A549 (cell line): ENCODE results near the gene GYPE.
"Not testable (repeated sequence)": the region's sequence is repeated elsewhere in the genome, so short reads cannot be mapped to it uniquely, and the experiment has no call there.

Source experiments
- BCL3 ChIP-seq: fragments of >200 bp; sonication (Bioruptor Twin); formaldehyde crosslinking; IDR thresholded peaks from 3 replicates; pipeline ENCODE4 v1.6.1; 2016
- RARB ChIP-seq: fragments of 250-450 bp; sonication (Bioruptor Pico); IDR thresholded peaks from 2 replicates; pipeline ENCODE4 v1.8.0; 2021; ENCODE audit warnings: mild to moderate bottlenecking, moderate library complexity
- REST ChIP-seq: fragments of 200-600 bp; sonication (generic); IDR thresholded peaks from 2 replicates; pipeline ENCODE4 v1.6.1; 2016; ENCODE audit warnings: antibody characterized with exemption, mild to moderate bottlenecking, moderate library complexity

- not testable (repeated sequence) for TF ChIP-seq BCL3; RARB (CRISPR knock-in tag); REST
These were observed 44.8 kb upstream of the GYPE start for GRCh38 chr4:143950185-143950584.
